GM19193 (cell line): Measurements from ENCODE around the gene KCNAB2.

Experiments
- POLR2A ChIP-seq: IDR thresholded peaks from 4 replicates; pipeline ENCODE4 v1.6.1; 2011; ENCODE audit not compliant: insufficient read depth, insufficient read length; ENCODE audit errors: extremely low read depth

Gene KCNAB2

DNA sequence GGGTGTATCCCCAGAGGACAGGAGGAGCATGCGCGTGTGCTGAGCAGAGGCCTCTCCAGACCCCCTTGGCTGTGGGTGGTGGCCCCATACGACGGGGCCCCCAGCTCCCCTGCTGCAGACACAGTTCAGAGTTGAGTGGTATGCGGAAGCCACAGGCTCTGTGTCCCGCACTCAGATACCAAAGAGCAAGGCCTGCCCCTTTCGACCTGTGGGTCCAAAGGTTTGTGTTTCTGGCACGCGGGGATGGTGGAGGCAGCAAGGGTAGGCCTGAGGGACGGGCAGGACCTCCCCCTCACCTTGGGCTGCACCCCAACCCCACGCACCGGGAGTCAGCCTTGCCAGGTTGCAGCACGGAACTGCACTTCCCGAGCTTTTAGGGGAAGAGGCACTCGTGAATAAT is at the start of gene KCNAB2:
TSS of gene KCNAB2 (plus strand) at position 328 of the 400 bp plus-strand sequence. CDS start 5,649 bp downstream, outside the sequence.
- no peak for TF ChIP-seq POLR2A

DNA sequence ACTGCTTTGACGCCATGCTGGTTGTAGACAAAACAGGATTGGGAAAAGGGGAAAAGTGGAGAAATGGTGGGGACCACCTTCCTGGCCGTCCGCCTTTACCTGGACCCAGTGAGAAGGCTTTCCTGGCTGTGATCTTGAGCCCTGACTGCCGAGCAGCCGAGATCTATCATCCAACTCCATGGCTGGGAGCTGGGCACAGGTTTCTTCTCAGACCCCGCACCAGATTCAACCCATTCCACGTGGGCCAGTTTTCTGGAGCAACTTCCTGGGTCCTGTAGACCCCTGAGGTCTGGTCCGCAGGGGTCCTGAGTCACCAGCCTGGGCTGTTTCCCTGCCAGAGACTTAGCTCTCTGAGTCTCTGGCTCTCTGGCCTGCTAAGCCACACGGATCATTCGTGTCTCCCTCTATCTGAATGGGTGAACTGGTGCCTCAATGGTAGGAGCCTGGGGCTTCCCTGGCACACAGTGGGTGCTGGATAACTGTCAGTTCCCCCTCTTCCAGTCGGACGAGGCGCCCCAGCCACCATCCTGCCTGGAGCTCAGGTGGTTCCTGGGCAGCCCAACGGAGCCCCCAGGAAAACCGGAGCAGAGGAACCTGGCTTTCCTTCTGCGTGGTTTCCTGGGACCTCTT is 48.9 kb upstream of the KCNAB2 start:
- TF ChIP-seq POLR2A, result no peak

DNA sequence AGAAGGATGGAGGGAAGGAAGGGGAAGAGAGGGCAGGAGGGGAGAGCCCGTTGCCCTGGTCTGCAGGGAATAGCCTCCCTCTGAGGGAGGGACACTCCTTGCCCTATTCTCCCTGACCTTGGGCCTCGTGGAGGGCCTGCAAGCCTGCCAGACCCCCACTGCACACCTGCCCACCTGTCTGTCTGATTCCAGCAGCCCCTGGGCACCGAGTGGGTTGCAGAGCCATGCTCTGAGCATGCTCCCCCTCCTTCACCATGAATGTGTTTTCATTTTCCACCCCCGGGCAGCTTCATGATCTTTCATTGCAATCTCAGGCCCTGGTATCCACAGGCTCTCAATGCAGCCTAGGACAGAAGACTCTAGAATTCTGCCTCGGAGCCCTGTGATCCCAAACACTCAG is 48.4 kb upstream of the KCNAB2 start:
- no peak for TF ChIP-seq POLR2A

DNA sequence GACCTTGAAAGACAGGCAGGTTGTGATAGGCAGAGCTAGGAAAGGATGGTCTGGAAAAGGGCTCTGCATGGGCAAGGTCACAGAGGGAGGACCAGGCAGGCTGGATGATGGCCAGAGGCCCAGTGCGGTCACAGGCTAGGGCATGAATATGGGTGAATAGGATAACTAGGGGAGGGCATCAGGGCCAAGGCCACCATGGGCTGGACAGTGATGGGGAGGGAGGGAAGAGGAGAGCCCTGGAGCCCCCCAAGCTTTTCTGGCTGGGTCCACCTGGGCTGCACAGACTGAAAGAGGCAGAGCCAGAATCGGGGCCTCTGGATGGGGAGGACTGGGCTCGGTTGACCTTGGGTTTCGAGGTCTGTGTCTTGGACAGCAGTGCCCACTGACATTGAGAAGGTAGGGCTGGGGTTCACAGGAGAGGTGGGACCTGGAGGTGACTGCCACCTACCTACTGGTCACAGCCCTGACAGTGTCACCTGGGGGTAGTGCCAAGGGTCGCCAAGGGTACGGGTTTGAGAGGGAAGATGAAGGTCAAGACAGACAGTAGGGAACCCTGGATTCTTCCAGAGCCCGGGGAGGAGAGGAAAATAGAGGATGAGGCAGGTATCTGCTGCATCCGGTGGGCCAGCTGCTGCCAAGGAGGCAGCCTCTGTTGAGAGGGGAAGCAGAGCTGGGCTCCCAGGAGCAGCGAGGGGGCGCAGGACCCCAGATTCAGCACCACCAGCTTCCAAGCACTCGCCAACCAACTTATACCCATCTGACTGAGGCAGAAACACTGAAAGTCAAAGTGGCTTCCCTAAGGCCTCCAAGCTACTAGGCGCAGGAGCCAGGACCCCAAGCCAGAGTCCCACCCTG is 47.4 kb upstream of the KCNAB2 start:
- no peak for TF ChIP-seq POLR2A

DNA sequence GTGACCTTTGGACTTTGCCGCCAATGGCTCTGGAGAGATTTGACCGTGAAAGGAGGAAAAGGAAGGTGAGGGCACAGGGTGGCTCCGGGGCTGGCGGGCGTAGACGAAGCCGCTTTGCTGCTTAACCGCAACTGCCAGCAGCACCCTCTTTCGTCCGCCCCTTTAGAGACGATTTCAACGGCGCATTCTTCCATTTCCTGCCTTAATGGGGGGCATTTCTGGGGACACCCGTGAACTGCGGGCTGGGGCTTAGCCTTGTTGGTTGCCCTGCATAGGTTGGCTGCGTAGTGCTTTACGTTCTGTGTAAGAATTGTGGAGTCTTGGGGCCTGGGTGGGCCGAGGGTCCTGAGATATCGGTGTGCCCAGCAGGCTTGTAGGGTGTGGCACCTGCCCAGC is 46.8 kb upstream of the KCNAB2 start:
- TF ChIP-seq POLR2A, result no peak

DNA sequence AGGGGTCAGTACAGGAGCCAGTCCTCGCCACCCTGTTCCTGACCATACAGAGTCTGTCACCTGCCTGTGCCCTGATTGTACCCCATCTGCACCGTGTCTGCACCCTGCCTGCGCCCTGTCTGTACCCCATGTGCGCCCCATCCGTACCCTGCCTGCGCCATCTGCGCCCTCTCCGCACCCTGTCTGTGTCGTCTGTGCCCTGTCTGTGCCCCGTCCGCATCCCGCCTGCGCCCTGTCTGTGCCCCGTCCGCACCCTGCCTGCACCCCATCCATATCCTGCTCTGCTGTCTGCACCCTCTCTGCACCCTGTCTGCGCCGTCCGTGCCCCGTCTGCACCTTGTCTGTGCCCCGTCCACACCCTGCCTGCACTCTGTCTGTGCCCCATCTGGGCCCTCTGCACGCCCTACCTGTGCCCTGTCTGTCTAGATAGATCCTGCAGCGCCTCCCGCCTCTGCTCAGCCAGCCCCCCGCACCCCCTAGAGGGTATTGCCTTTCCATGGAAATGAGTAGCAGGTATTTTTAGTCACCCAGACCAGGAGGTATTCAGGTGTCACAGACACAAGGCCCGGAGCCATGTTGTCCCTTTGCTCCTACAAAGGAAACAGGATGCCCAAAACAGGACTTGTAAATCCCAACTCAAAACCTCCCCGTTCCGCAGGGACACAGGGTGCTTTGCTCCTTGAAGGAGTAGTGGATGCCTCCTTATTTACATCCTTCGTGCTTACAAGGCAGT is 45.8 kb upstream of the KCNAB2 start:
- TF ChIP-seq POLR2A, result no peak

DNA sequence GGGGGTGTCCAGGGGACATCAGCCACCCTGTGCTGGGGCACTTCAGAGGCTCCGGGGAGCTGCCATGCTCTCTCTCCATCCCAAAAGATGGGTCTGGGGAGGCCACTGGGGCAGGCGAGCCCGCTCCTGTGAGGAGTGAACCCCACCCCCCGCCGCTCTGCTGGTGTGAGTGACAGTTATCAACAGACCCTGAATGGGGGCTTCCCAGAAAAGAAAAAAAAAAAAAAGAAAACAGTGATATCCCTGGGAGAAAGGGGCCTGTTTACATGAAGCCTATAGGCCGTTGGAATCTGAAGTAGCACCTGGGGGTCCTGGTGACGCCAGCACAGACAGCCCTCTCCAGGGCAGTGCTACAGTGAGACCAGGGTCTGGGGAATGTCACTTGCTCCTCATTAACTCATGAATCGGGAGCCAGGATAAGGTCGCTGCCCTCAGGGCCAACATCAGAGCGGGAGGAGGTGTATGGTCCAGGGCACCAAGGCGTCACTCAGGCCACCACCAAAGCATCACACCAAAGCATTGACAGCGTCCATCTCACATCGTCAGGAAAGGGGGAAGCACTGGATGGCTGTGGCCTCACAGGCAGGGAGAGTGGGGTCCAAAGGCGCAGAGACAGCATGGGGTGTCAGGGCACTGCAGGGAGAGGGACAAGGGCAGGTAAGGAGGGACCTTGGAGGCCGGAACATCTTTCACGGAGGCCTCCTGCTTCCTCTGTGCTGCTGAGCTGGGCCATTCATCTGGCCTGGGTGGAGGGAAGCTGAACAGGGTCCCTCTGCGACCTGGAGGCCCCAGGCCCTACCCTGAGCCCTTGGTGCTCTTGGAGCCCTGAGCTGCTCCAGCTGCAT is 45.0 kb upstream of the KCNAB2 start:
- no peak for TF ChIP-seq POLR2A

DNA sequence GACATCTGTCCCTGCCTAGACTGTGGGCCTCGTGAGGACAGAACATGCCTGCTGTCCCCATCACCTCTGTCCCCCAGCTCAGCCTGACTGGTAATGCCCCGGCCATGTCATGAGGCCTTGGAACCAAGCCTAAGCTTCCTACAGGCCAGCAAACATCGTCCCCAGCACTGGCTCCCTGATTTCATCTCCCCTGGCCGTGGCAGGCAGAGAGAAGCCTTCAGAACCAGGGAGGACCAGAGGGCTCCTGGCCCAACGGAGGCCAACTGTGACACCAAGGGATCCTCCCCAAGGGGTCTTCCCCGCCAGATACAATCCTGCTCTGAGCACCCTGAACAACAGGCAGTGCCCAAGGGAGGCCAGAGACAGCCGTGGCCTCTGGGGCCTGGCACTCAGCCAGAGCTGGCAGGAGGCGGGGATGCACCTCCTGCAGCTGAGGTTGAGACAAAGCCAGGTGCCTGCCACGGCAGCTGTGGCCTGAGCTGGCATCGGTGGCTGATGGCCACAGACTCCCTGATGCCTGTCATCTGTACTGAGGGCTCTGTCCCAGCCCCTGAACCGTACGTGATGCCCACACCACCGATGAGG is 43.6 kb upstream of the KCNAB2 start:
- no peak for TF ChIP-seq POLR2A

DNA sequence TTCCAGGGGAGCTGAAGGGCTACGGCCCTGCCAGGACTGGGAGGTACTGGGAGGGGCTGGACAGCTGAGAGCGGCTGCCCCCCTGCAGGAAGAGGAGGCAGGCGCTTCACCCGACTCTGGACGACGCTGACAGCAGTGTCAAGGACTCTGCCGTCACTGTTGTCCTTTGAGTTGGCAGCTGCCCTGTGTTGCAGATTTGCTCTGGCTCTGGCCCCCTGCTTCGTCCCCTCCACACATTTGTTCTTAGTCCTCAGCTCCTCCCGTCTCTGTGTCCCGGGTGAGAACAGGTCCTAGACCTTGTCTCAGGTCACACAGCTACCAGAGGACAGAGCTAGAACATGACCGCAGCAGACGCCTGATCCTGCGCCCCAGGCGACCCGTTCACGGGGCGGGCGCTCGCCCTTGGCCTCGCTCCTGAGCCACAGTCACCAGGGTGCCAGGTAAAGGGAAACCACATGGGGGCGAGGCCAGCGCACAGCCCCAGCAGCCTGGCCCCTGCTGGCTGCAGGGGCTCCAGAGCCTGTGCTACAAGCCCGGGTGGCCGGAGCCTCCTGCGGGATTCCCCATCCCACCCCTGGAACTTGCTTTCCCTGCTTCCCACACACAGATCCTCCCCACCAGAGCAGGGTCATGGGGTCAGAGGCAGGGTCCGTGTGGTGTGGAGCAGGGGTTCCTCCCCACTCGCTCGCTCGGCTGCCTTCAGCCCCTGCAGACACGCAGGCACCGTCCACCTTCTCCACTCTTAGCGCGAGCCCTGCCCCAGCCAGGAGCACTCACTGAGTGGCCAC is 42.8 kb upstream of the KCNAB2 start:
- TF ChIP-seq POLR2A, result no peak

DNA sequence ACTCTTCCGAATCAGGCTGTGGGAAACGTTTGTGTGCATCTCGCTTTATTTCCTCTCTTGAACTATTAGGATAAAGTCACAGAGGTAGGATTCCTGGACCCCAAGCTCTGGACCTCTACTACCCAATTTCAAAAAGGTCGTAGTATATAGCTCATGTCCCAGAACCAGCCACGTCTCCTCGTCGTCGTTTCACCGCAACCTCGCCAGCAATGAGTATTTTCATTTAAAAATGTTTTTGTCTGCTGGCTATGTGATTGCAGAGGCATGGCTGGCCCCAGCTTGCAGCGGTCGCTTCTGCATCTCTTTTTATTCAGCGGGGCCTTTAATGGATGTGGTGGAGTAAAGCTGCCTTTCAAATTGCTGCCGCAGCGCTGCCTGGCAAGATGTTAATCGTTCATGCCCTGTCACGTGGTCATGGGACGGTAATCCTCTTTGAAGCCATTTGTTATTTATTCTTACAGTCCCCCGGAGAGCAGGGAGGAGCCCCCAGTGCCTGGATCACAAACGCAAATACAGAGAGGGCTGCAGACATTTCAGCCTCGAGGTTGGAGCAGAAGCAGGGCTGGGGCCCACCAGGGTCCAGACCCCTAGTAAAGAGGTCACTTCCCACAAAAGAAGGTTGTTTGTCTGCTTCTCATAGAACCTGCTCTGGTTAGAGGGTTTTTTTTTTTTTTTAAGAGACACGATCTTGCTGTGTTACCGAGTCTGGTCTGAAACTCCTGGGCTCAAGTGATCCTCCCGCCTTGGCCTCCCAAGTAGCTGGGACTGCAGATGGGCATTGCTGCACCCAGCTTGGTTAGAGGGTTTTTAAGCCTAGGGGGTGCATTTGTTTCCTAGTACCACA is 41.9 kb upstream of the KCNAB2 start:
- TF ChIP-seq POLR2A, result no peak

DNA sequence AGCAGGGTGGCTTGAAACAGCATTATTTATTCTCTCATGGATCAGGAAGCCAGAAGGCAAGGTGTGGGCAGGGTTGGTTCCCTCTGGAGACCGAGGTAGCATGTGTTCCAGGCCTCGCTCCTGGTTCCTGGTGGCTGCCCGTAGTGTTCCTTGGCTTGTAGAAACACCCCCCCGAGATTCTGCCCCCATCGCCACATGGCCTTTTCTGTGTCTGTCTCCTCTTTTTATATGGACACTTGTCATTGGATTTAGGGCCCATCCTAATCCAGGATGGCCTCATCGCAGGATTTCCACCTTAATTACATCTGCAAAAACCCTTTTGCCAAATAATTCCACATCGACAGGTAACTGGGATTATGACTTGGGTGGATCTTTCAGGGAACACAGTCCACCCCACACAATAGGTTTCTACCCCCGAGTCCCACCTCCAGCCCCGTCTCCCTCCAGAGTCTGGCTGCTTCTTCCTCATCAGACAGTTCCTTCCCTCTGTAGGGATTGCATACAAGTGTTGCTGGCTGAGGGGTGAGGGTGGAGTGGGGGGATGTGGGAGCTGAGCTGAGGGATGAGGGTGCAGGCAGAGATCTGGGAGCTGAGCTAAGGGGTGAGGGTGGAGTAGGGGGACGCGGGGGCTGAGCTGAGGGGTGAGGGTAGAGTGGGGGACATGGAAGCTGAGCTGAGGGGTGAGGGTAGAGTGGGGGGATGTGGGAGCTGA is 41.1 kb upstream of the KCNAB2 start:
- no peak for TF ChIP-seq POLR2A

DNA sequence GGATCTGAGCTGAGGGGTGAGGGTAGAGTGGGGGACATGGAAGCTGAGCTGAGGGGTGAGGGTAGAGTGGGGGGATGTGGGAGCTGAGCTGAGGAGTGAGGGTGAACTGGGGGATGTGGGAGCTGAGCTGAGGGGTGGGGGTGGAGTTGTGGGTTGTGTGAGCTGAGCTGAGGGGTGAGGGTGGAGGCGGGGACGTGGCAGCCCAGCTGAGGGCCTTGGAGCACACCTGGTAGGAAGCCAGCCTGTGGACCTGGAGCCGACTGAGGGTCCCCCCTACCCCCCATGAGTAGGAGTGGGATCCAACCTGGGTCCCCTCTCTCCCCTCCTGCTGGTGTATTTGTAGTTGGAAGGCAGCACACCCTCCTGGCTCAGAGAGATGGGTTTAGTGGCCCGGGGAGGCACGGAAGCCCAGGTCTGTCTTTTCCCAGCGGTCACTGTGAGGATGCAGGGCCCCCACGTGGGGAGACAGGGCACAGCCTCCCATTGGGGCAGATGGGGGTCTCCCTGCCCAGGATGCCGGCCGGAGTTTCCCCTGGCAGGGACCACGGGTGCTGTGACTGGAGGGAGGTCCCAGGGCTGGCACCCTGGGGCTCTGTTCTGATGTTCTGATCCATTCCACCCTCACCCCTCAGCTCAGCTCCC is 40.3 kb upstream of the KCNAB2 start:
- TF ChIP-seq POLR2A, result no peak

DNA sequence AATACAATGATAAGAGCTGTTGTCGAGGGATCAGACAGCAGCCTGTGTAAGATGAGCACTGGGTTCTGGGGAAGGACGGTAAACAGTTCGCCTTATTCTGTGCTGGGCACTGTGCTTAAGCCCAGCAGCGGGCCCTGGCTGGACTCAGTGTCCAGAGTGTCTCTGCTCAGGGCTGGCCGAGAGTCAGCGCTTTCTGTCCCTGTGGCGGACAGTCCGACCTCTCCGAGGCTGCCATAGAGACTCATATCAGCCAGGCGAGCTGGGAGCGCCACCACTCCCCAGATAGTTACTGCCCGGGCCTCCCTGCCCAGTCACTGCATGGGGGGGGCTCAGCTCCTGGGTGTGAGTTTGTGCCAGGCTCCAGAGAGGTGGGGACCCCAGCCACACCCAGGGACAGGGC is 38.8 kb upstream of the KCNAB2 start:
- no peak for TF ChIP-seq POLR2A
